AG09309 (cell line): ENCODE data around the gene TMED5.

Source experiments
- DNase-seq: peaks from one replicate; pipeline ENCODE4 v3.0.0-alpha.2; 2010; ENCODE audit warnings: low read depth
- H3K4me3 ChIP-seq: 2 replicates; pipeline ENCODE4 v1.5.1; 2011; ENCODE audit warnings: mild to moderate bottlenecking, low read depth, low read length, moderate library complexity; ENCODE audit not compliant: control insufficient read depth
- CTCF ChIP-seq: IDR thresholded peaks from 2 replicates; pipeline ENCODE4 v1.5.1; 2011; ENCODE audit warnings: mild to moderate bottlenecking, low read depth, low read length, inconsistent platforms; ENCODE audit not compliant: insufficient read depth, control insufficient read depth; ENCODE audit errors: missing control alignments

The TMED5 gene

GRCh38 chr1:93142161-93142560 lies 38.1 kb downstream of the TMED5 start:
- no peak for DNase-seq
- TF ChIP-seq CTCF: no peak
- no peak overlapping the region for H3K4me3 ChIP-seq

DNA sequence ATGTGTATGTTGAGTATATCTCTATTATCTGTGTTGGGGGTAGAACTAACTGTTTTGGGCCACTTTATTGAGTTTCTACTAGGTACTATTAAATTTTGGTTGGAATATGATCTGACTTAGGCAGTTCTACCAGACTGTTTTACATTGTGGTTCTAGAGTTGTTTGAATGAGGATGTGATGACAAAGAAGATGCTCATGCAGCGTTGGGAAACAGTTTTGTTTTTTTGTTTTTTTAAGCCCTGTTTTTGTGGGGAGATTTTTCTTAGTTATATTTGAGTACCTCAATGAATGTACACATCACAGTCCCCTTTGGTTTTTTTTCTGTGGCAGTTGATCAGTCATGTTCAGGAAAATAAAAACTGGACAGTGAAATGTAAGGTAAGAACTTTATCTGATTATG lies 40.1 kb downstream of the TMED5 start:
- DNase-seq: no peak
- no peak overlapping the region for H3K4me3 ChIP-seq
- TF ChIP-seq CTCF: no peak

DNA sequence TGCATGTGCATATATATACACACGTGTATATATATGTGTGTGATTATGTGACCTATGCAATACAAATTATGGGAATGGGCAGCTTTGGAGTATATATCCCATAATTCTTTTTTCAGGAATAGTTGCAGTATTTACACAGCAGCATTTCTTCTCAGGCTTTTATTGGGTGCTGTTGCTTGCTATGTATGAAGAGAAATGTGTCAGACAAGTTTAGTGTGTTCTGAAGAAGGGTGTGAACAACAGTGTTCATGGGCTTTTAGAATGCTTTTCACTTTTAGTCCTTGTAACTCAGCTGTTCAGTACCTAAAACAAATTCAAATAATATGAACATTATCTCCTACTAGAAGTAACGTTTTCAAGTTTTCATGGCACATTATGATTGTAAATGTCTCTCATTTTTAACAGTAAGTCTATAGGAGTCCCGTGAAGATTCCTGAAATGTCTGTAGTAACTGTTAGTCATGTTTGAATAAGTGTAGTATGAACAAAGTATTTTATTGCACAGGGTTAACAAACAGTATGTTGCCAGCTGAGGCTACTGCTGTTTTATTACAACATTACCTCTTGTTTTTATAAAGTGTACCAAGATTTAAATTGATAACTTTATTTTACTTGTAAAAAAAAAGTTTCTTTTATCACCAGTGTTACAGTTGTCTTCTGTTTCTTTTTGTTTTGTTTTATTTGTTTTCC lies 42.5 kb downstream of the TMED5 start:
- no peak for TF ChIP-seq CTCF
- no peak for DNase-seq
- no peak overlapping the region for H3K4me3 ChIP-seq

GRCh38 chr1:93136445-93136844 lies 43.8 kb downstream of the TMED5 start:
- H3K4me3 ChIP-seq: no peak overlapping the region
- TF ChIP-seq CTCF: no peak
- DNase-seq: no peak

DNA sequence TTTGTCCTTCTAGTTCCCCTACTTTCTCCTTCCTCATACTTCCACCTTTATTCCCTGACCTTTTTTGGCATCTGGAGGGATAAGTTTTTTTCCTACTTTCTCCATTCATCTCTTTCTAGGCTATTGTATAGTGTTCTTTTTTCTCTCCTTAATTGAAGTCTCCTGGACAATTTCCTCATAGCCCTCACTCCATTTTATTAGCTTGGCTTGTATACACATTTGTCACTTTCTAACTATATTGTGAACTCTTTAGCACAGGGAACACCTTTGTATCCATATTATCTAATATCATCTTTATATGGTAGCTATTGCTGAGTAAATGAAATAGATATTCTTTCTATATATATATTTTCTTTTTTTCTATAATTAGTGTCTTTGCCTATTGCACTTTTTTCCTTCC lies 47.6 kb downstream of the TMED5 start:
- DNase-seq: no peak
- H3K4me3 ChIP-seq: no peak overlapping the region
- no peak for TF ChIP-seq CTCF

GRCh38 chr1:93129507-93130099 lies 50.6 kb downstream of the TMED5 start:
- H3K4me3 ChIP-seq: no peak overlapping the region
- TF ChIP-seq CTCF: no peak
- no peak for DNase-seq
